ENCODE results near the gene C6orf89. TPM values are rescaled to one million over a fixed set of nuclear protein-coding genes. Genes with fewer than 3 reads are reported as not detected.

C6orf89 gene
- total RNA-seq, 1 experiment from 2014 or later, result 13.2 TPM

- Mint-ChIP-seq H3K9me3 (peaks cover 4% of the 10 kb centered on the region), H3K27ac (no peak overlapping the region), H3K4me1 (peaks cover 4% of the 10 kb centered on the region), H3K4me3 (no peak overlapping the region), H3K27me3 (ENCODE audit: low read depth) (no peaks in the 10 kb centered on the region), H3K36me3 (no peaks in the 10 kb centered on the region)
- ChIA-PET POLR2A (no interaction called here), CTCF (interaction anchor here (0.6 kb wide), 1 partner anchor 45 kb away, joined by 3 read pairs; no protein-coding TSS in a partner anchor)
- no peak for ATAC-seq
- TF ChIP-seq JUN (CRISPR knock-in tag; IDR thresholded peaks at IDR 0.05) (no peak), TP53 (CRISPR knock-in tag; IDR thresholded peaks at IDR 0.05) (no peak), JAZF1 (CRISPR knock-in tag; IDR thresholded peaks at IDR 0.05) (no peak), ZNF425 (CRISPR knock-in tag; conservative IDR thresholded peaks at IDR 0.05) (no peak), USF2 (CRISPR knock-in tag; IDR thresholded peaks at IDR 0.05) (no peak)
- no peak for DNase-seq (ENCODE audit: low spot score)
These were observed 44.7 kb downstream of the C6orf89 start for GRCh38 chr6:36930483-36930882.

- Mint-ChIP-seq H3K27me3 (ENCODE audit: low read depth) (no peaks in the 10 kb centered on the region), H3K4me3 (no peak overlapping the region), H3K9me3 (peaks cover 4% of the 10 kb centered on the region), H3K27ac (no peak overlapping the region), H3K36me3 (no peaks in the 10 kb centered on the region), H3K4me1 (peaks cover 4% of the 10 kb centered on the region)
- no peak for ATAC-seq
- DNase-seq (ENCODE audit: low spot score), result no peak
- POLR2A ChIA-PET, result no interaction called here
- CTCF ChIA-PET, result interaction anchor here (0.7 to 4.2 kb wide), 2 partner anchors 85 to 167 kb away, joined by 3 to 18 read pairs; no protein-coding TSS in a partner anchor
- TF ChIP-seq ZBTB21 (CRISPR knock-in tag; IDR thresholded peaks at IDR 0.05; ENCODE audit: borderline replicate concordance), result no peak
- no peak for TF ChIP-seq ZNF281 (CRISPR knock-in tag; IDR thresholded peaks at IDR 0.05)
- no peak for TF ChIP-seq GABPB1 (CRISPR knock-in tag; IDR thresholded peaks at IDR 0.05)
- no peak for TF ChIP-seq TCF7 (CRISPR knock-in tag; IDR thresholded peaks at IDR 0.05; ENCODE audit: low read depth)
- no peak for TF ChIP-seq ATF2 (CRISPR knock-in tag; IDR thresholded peaks at IDR 0.05; ENCODE audit: borderline replicate concordance, low read depth)
- TF ChIP-seq ATF3 (CRISPR knock-in tag; conservative IDR thresholded peaks at IDR 0.05), result no peak
- TF ChIP-seq FOXJ3 (CRISPR knock-in tag; IDR thresholded peaks at IDR 0.05; ENCODE audit: borderline replicate concordance), result no peak
- TF ChIP-seq ZNF512 (CRISPR knock-in tag; IDR thresholded peaks at IDR 0.05; ENCODE audit: borderline replicate concordance), result no peak
- TF ChIP-seq TEAD1 (CRISPR knock-in tag; IDR thresholded peaks at IDR 0.05), result no peak
- TF ChIP-seq ZNF532 (CRISPR knock-in tag; IDR thresholded peaks at IDR 0.05; ENCODE audit: borderline replicate concordance), result no peak
- no peak for TF ChIP-seq E2F5 (CRISPR knock-in tag; IDR thresholded peaks at IDR 0.05)
- no peak for TF ChIP-seq KAT7 (CRISPR knock-in tag; IDR thresholded peaks at IDR 0.05; ENCODE audit: borderline replicate concordance)
- TF ChIP-seq JUN (CRISPR knock-in tag; IDR thresholded peaks at IDR 0.05), result no peak
These were observed 47.4 kb downstream of the C6orf89 start for GRCh38 chr6:36933102-36933501.

Data from WTC11 (cell line).